IMR-90 (cell line): ENCODE results near the gene MLNR. TPM values are rescaled to one million over a fixed set of nuclear protein-coding genes. Genes with fewer than 3 reads are reported as not detected.

Experiments used
- ATAC-seq: fragments of 200-7000 bp; cut with Tn5 transposase; 2 replicates; pipeline ENCODE4 v1.9.1; 2020; ENCODE audit warnings: low read depth, mild to moderate bottlenecking, moderate library complexity
- BruUV-seq: library from RNA; stranded (reverse); fragments of 400-500 nt; replicated peaks from 2 replicates; lab custom pipeline; 2021; lab: Mats Ljungman, UMichigan
- CTCF ChIA-PET: fragments of 300-600 bp; formaldehyde crosslinking; extraction: SDS; loops from one replicate; lab custom pipeline; 2021; ENCODE audit warnings: antibody characterized with exemption; lab: Yijun Ruan, JAX
- POLR2A ChIA-PET: fragments of 300-600 bp; sonication (Branson Sonifier 250); formaldehyde crosslinking; loops from one replicate; lab custom pipeline; 2022; ENCODE audit warnings: antibody characterized with exemption; ENCODE audit not compliant: unreplicated experiment; lab: Charles Lee
- DNase-seq: peaks from one replicate; pipeline ENCODE4 v3.0.0; 2013
- H2AFZ ChIP-seq: replicated peaks from 2 replicates; pipeline ENCODE3; 2013; ENCODE audit warnings: low read length, mild to moderate bottlenecking; ENCODE audit not compliant: poor library complexity
- H2AK5ac ChIP-seq: 2 replicates; pipeline ENCODE4 v1.6.1; 2013; ENCODE audit warnings: low read depth, low read length, inconsistent platforms
- H2AK9ac ChIP-seq: replicated peaks from 2 replicates; pipeline ENCODE3; 2013; ENCODE audit warnings: mild to moderate bottlenecking, low read depth, low read length, moderate library complexity; ENCODE audit not compliant: poor library complexity
- H2BK120ac ChIP-seq: 2 replicates; pipeline ENCODE4 v1.6.1; 2013; ENCODE audit warnings: low read depth, low read length, inconsistent platforms
- H2BK15ac ChIP-seq: 3 replicates; pipeline ENCODE4 v1.6.1; 2013; ENCODE audit warnings: low read depth, low read length, inconsistent platforms
- H2BK20ac ChIP-seq: 2 replicates; pipeline ENCODE4 v1.6.1; 2013; ENCODE audit warnings: low read depth, mild to moderate bottlenecking, inconsistent platforms, low read length, moderate library complexity
- H2BK5ac ChIP-seq: 2 replicates; pipeline ENCODE4 v1.6.1; 2013; ENCODE audit warnings: mild to moderate bottlenecking, low read depth, low read length, inconsistent platforms; ENCODE audit not compliant: poor library complexity, severe bottlenecking
- H3K14ac ChIP-seq: replicated peaks from 2 replicates; pipeline ENCODE4 v1.6.1; 2013; ENCODE audit warnings: low read depth, low read length, inconsistent platforms
- H3K18ac ChIP-seq: 2 replicates; pipeline ENCODE4 v1.6.1; 2013; ENCODE audit warnings: low read depth, low read length, control low read depth
- H3K23ac ChIP-seq: 2 replicates; pipeline ENCODE4 v1.6.1; 2013; ENCODE audit warnings: low read depth, low read length, inconsistent platforms
- H3K27ac ChIP-seq: 2 replicates; pipeline ENCODE4 v1.5.1; 2013; ENCODE audit warnings: mild to moderate bottlenecking, control low read depth, low read length; ENCODE audit not compliant: insufficient read depth
- H3K27me3 ChIP-seq: 2 replicates; pipeline ENCODE4 v1.6.1; 2013; ENCODE audit warnings: low read length; ENCODE audit not compliant: control insufficient read depth, insufficient read depth
- H3K36me3 ChIP-seq: 2 replicates; pipeline ENCODE4 v1.6.1; 2013; ENCODE audit warnings: low read length, mixed read lengths; ENCODE audit not compliant: control insufficient read depth, insufficient read depth
- H3K4ac ChIP-seq: 2 replicates; pipeline ENCODE4 v1.6.1; 2013; ENCODE audit warnings: low read depth, low read length, inconsistent platforms
- H3K4me1 ChIP-seq: 2 replicates; pipeline ENCODE4 v1.6.1; 2013; ENCODE audit warnings: low read length, mixed read lengths; ENCODE audit not compliant: control insufficient read depth, insufficient read depth
- H3K4me2 ChIP-seq: 2 replicates; pipeline ENCODE4 v1.6.1; 2013; ENCODE audit warnings: low read depth, mild to moderate bottlenecking, control low read depth, low read length, moderate library complexity
- H3K4me3 ChIP-seq: 2 replicates; pipeline ENCODE4 v1.5.1; 2013; ENCODE audit warnings: low read depth, mild to moderate bottlenecking, control low read depth, low read length, moderate library complexity; ENCODE audit not compliant: insufficient read depth
- H3K56ac ChIP-seq: 2 replicates; pipeline ENCODE4 v1.6.1; 2013; ENCODE audit warnings: low read length, inconsistent platforms; ENCODE audit not compliant: insufficient read depth; ENCODE audit errors: extremely low read depth
- H3K79me1 ChIP-seq, 2 experiments: 2 replicates each; pipeline ENCODE4 v1.6.1; 2013; ENCODE audit warnings: low read length in 2 of 2, inconsistent platforms in 1 of 2, low read depth in 1 of 2
- H3K9ac ChIP-seq: 2 replicates; pipeline ENCODE4 v1.6.1; 2013; ENCODE audit warnings: low read depth, low read length, control low read depth
- H3K9me1 ChIP-seq: 2 replicates; pipeline ENCODE4 v1.6.1; 2013; ENCODE audit warnings: low read length, inconsistent platforms; ENCODE audit not compliant: insufficient read depth
- H3K9me3 ChIP-seq: 2 replicates; pipeline ENCODE4 v1.6.1; 2013; ENCODE audit warnings: low read length; ENCODE audit not compliant: control insufficient read depth, insufficient read depth
- H4K20me1 ChIP-seq: 2 replicates; pipeline ENCODE4 v1.6.1; 2013; ENCODE audit warnings: low read length, inconsistent platforms; ENCODE audit not compliant: insufficient read depth
- H4K5ac ChIP-seq: 2 replicates; pipeline ENCODE4 v1.6.1; 2013; ENCODE audit warnings: mild to moderate bottlenecking, low read depth, low read length, control low read depth
- H4K8ac ChIP-seq, 2 experiments: 2 replicates each; pipeline ENCODE4 v1.6.1; 2013; ENCODE audit warnings: low read depth in 2 of 2, low read length in 2 of 2, control low read depth in 1 of 2, inconsistent platforms in 1 of 2
- H4K91ac ChIP-seq: 2 replicates; pipeline ENCODE4 v1.6.1; 2013; ENCODE audit warnings: low read depth, low read length, inconsistent platforms; ENCODE audit not compliant: insufficient read depth
- CTCF ChIP-seq: conservative IDR thresholded peaks from 2 replicates; pipeline ENCODE4 v1.5.1; 2012; ENCODE audit warnings: mild to moderate bottlenecking, low read depth, low read length, improper control_type of control experiment
- MAFK ChIP-seq: IDR thresholded peaks from 2 replicates; pipeline ENCODE4 v1.6.1; 2012; ENCODE audit warnings: low read depth, low read length, improper control_type of control experiment
- MXI1 ChIP-seq: IDR thresholded peaks from 2 replicates; pipeline ENCODE4 v1.6.1; 2012; ENCODE audit warnings: low read depth, mild to moderate bottlenecking, low read length, moderate library complexity, borderline replicate concordance
- NFE2L2 ChIP-seq: fragments of 150-350 bp; IDR thresholded peaks from 2 replicates; pipeline ENCODE4 v1.6.1; 2016; ENCODE audit warnings: low read depth, mild to moderate bottlenecking, low read length
- POLR2A ChIP-seq: IDR thresholded peaks from 2 replicates; pipeline ENCODE4 v1.6.1; 2012; ENCODE audit warnings: mild to moderate bottlenecking, low read depth, low read length
- USF2 ChIP-seq: fragments of 150-350 bp; IDR thresholded peaks from 2 replicates; pipeline ENCODE4 v1.6.1; 2017; ENCODE audit warnings: mild to moderate bottlenecking, antibody characterized with exemption, low read length, low read depth
- dilution Hi-C: fragments of 300-500 bp; cut with HindIII; formaldehyde crosslinking; loops from one replicate; pipeline ENCODE4 v1.14.3; 2018; ENCODE audit warnings: low sequenced_read_pairs; ENCODE audit not compliant: unreplicated experiment
- in situ Hi-C: fragments of 300-500 bp; cut with MboI; formaldehyde crosslinking; loops from 3 replicates; pipeline ENCODE4 v1.14.3; 2019; ENCODE audit warnings: low sequenced_read_pairs, inconsistent platforms, mixed read lengths
- intact Hi-C: fragments of 100-400 bp; cut with micrococcal nuclease; formaldehyde crosslinking; loops from 2 replicates; pipeline ENCODE4 v1.10.0; 2022
- polyA plus RNA-seq, 3 experiments: library from polyadenylated mRNA; depleted of rRNA; stranded (reverse); fragments of >200 nt; gene quantifications; 2 replicates each; pipeline ENCODE4 v1.2.3, GENCODE V29; 2012; ENCODE audit warnings: low replicate concordance in 1 of 3
- total RNA-seq: library from RNA; depleted of rRNA; stranded (reverse); fragments of >200 nt; gene quantifications from 2 replicates; pipeline ENCODE4 v1.2.3, GENCODE V29; 2012

Gene MLNR
- total and polyA plus RNA-seq, 2 of the 4 experiments (the other 2 are of a cell fraction) = not detected

GRCh38 chr13:49245101-49245500 is 25.0 kb downstream of the MLNR start:
- dilution Hi-C loops = no loop called here
- Histone ChIP-seq H2AFZ (no peak overlapping the region), H3K27ac (no peak overlapping the region), H3K4ac (no peak overlapping the region), H2BK15ac (no peak overlapping the region), H3K4me1 (no peaks in the 10 kb centered on the region), H4K91ac (no peak overlapping the region), H3K36me3 (no peaks in the 10 kb centered on the region), H4K5ac (no peak overlapping the region), H3K9ac (no peak overlapping the region), H2BK120ac (no peak overlapping the region), H2BK20ac (no peak overlapping the region), H3K9me1 (0 out of 2 replicates have a peak, but pooled peaks cover 3% of the 10 kb centered on the region), H3K18ac (no peak overlapping the region), H3K56ac (no peak overlapping the region), H3K27me3 (no peaks in the 10 kb centered on the region), H4K8ac (no peak overlapping the region), H3K4me2 (no peak overlapping the region), H2AK9ac (no peak overlapping the region), H2BK5ac (no peak overlapping the region), H2AK5ac (no peak overlapping the region), H3K9me3 (peaks cover 5% of the 10 kb centered on the region; the same call in 1 of the 2 replicates), H4K20me1 (no peaks in the 10 kb centered on the region), H3K79me1 (peaks cover 19 to 20% of the 10 kb centered on the region in 2 experiments; a peak in 3 of 4 replicates), H3K14ac (no peak overlapping the region), H3K23ac (no peak overlapping the region), H3K4me3 (no peak overlapping the region)
- ChIA-PET POLR2A (no interaction called here), CTCF (interaction anchor here (0.9 kb wide), 1 partner anchor 16 kb away, joined by 5 read pairs; no protein-coding TSS in a partner anchor)
- DNase-seq = no peak
- in situ Hi-C loops = no loop called here
- intact Hi-C loops = no loop called here
- no peak for TF ChIP-seq MXI1
- no peak for TF ChIP-seq POLR2A
- no peak for TF ChIP-seq MAFK
- no peak for TF ChIP-seq NFE2L2
- no peak for TF ChIP-seq USF2
- TF ChIP-seq CTCF = no peak
- no peak for ATAC-seq
- BruUV-seq = no TSS peak
